Muscle of leg (tissue), 11 donors: ENCODE measurements around the gene C9. TPM values are rescaled to one million over a fixed set of nuclear protein-coding genes. Genes with fewer than 3 reads are reported as not detected.
"Not testable (repeated sequence)": the region's sequence is repeated elsewhere in the genome, so short reads cannot be mapped to it uniquely, and the experiment has no call there.

Experiments used
- DNase-seq: peaks from one replicate; pipeline ENCODE4 v3.0.0; 2013
- H3K27ac ChIP-seq: one replicate; pipeline ENCODE4 v1.5.1; 2013; ENCODE audit warnings: mild to moderate bottlenecking, low read length, control low read depth
- H3K27me3 ChIP-seq: one replicate; pipeline ENCODE4 v1.6.1; 2013; ENCODE audit warnings: low read length; ENCODE audit not compliant: control insufficient read depth, insufficient read depth
- H3K36me3 ChIP-seq: one replicate; pipeline ENCODE4 v1.6.1; 2013; ENCODE audit warnings: low read length; ENCODE audit not compliant: control insufficient read depth, insufficient read depth
- H3K4me1 ChIP-seq: one replicate; pipeline ENCODE4 v1.6.1; 2013; ENCODE audit warnings: low read length; ENCODE audit not compliant: control insufficient read depth, insufficient read depth
- H3K4me3 ChIP-seq: one replicate; pipeline ENCODE4 v1.5.1; 2013; ENCODE audit warnings: low read length, control low read depth
- H3K9me3 ChIP-seq: replicated peaks from 2 replicates; pipeline ENCODE4 v1.6.1; 2013; ENCODE audit warnings: low read depth, low read length; ENCODE audit not compliant: control insufficient read depth
- whole genome bisulfite sequencing: methylation state at CpG from one replicate; pipeline ENCODE4 v1.1.5; 2013; ENCODE audit warnings: missing lambda C conversion rate; ENCODE audit not compliant: insufficient coverage; 5-methylcytosine and 5-hydroxymethylcytosine counted together
- polyA plus RNA-seq, 8 donors: library from polyadenylated mRNA; unstranded; fragments of 120-200 nt; gene quantifications; one replicate each; pipeline versions ENCODE4 v1.2.1 to v1.2.3, GENCODE V29; 2013; ENCODE audit warnings: inconsistent platforms in 1 of 8, low replicate concordance in 1 of 8; ENCODE audit not compliant: insufficient read length in 8 of 8, insufficient read depth in 1 of 8
- total RNA-seq: library from RNA; stranded (reverse); fragments of 120-200 nt; gene quantifications from one replicate; pipeline ENCODE4 v1.2.4, GENCODE V29; 2013

C9 gene
- total and polyA plus RNA-seq, 9 donors: 0.20 to 0.43 (median 0.30) TPM

- Histone ChIP-seq H3K4me1 (no peaks in the 10 kb centered on the region), H3K4me3 (no peak overlapping the region), H3K27ac (no peak overlapping the region), H3K27me3 (no peaks in the 10 kb centered on the region), H3K36me3 (no peaks in the 10 kb centered on the region), H3K9me3 (no peaks in the 10 kb centered on the region)
- WGBS: no CpG with 5 or more reads among the region's 2 CpGs
- no peak for DNase-seq
Measured at GRCh38 chr5:39273314-39273954, 90.9 kb downstream of the C9 start.

DNA sequence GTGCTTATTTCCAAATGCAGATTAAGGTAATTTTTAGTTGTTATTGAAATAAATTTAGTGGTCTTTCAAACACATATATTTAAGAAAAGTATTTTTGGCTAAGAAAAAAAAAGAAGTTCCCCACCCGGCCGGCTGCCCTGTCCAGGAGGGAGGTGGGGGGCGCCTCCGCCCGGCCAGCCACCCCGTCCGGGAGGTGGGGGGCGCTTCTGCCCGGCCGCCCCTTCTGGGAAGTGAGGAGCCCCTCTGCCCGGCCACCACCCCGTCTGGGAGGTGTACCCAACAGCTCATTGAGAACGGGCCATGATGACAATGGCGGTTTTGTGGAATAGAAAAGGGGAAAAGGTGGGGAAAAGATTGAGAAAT is 91.4 kb downstream of the C9 start:
- not testable (repeated sequence) for H3K27ac ChIP-seq, H3K36me3 ChIP-seq, H3K4me3 ChIP-seq, H3K9me3 ChIP-seq, DNase-seq, H3K27me3 ChIP-seq, H3K4me1 ChIP-seq
- 90% methylated on average over 4 of the region's 14 CpGs for WGBS

GRCh38 chr5:39270225-39270848 is 94.0 kb downstream of the C9 start:
- H3K27ac ChIP-seq: no peak overlapping the region
- no peaks in the 10 kb centered on the region for H3K9me3 ChIP-seq
- no peaks in the 10 kb centered on the region for H3K4me1 ChIP-seq
- DNase-seq: peak; percentile 48
- WGBS: 50% methylated on average over 1 of the region's 2 CpGs
- no peaks in the 10 kb centered on the region for H3K27me3 ChIP-seq
- H3K4me3 ChIP-seq: no peak overlapping the region
- no peaks in the 10 kb centered on the region for H3K36me3 ChIP-seq

DNA sequence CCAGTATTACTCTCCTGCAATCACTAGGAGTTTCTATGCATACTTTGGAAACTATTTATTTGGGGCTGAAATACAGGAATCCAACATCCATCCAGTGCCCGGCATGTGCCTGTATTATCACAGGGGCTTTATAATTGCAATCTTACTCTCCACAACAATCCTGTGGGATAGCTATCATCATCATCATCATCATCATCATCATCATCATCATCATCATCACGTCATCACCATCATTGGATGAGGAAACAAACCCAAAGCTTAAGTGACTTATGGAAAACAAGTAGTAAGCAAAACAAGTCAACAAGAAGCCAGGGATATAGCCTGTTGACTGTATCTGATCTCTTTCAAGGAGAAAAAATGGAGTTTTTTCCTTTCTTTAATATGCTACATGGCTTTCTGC is 97.1 kb downstream of the C9 start:
- Histone ChIP-seq H3K9me3 (no peaks in the 10 kb centered on the region), H3K4me1 (no peaks in the 10 kb centered on the region), H3K4me3 (no peak overlapping the region), H3K27me3 (no peaks in the 10 kb centered on the region), H3K27ac (no peak overlapping the region), H3K36me3 (no peaks in the 10 kb centered on the region)
- DNase-seq: no peak
- WGBS: no CpG with 5 or more reads among the region's 2 CpGs

DNA sequence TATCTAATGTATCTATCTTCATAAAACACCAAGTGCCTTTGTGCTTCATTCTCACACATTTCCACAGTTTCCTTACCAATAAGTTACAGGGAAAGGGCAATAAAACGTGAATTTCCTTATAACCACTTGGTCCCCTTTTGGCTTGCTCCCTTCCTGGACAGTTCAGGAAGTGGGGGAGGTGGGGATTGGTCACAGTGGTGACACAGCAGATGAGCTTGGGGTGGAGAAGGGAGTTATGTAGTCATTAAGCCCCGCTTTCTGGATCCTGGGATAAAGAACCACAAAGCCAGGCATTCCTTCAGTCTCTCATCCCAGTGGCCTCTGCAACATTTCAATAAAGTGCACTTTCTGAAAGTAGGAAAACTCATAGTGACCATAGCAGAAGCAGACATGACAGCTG is 97.9 kb downstream of the C9 start:
- H3K36me3 ChIP-seq: no peaks in the 10 kb centered on the region
- H3K9me3 ChIP-seq: no peaks in the 10 kb centered on the region
- H3K27me3 ChIP-seq: no peaks in the 10 kb centered on the region
- H3K4me1 ChIP-seq: no peaks in the 10 kb centered on the region
- no peak overlapping the region for H3K27ac ChIP-seq
- no peak overlapping the region for H3K4me3 ChIP-seq
- WGBS: no CpG with 5 or more reads among the region's 2 CpGs
- DNase-seq: no peak

DNA sequence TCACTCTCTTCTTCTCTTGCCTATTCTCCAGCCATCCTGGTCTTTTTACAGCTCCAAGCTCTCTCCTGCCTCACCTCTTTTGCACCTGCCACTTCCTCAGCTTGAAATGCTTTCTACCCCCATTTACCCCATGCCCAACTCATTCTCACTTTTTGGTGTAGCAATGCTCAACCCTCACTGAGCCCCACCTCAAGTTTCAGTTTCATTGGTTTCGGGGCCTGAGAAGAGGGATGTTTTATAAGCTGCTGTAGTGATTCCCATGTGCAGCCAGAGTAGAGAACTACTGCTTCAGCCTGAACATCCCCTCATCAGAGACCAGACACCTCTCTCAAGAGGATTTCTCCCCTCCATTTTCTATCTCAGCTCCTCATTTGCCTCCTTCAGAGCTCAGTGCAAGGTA is 99.8 kb downstream of the C9 start:
- Histone ChIP-seq H3K27me3 (no peaks in the 10 kb centered on the region), H3K9me3 (no peaks in the 10 kb centered on the region), H3K36me3 (no peaks in the 10 kb centered on the region), H3K4me3 (no peak overlapping the region), H3K27ac (no peak overlapping the region), H3K4me1 (no peaks in the 10 kb centered on the region)
- DNase-seq: no peak
- WGBS: no CpG with 5 or more reads among the region's 1 CpG

GRCh38 chr5:39262981-39263380 is 101.3 kb downstream of the C9 start:
- no peaks in the 10 kb centered on the region for H3K27me3 ChIP-seq
- H3K4me3 ChIP-seq: no peak overlapping the region
- no peaks in the 10 kb centered on the region for H3K36me3 ChIP-seq
- no peaks in the 10 kb centered on the region for H3K4me1 ChIP-seq
- DNase-seq: no peak
- no peak overlapping the region for H3K27ac ChIP-seq
- no peaks in the 10 kb centered on the region for H3K9me3 ChIP-seq
- WGBS: 100% methylated on average over 2 of the region's 2 CpGs

GRCh38 chr5:39260095-39260494 is 104.2 kb downstream of the C9 start:
- DNase-seq: no peak
- H3K4me3 ChIP-seq: no peak overlapping the region
- no peaks in the 10 kb centered on the region for H3K4me1 ChIP-seq
- H3K36me3 ChIP-seq: no peaks in the 10 kb centered on the region
- H3K27ac ChIP-seq: no peak overlapping the region
- H3K27me3 ChIP-seq: no peaks in the 10 kb centered on the region
- H3K9me3 ChIP-seq: no peaks in the 10 kb centered on the region

GRCh38 chr5:39257554-39257953 is 106.7 kb downstream of the C9 start:
- Histone ChIP-seq H3K4me1 (no peaks in the 10 kb centered on the region), H3K4me3 (no peak overlapping the region), H3K27me3 (no peaks in the 10 kb centered on the region), H3K9me3 (no peaks in the 10 kb centered on the region), H3K36me3 (no peaks in the 10 kb centered on the region), H3K27ac (no peak overlapping the region)
- DNase-seq: no peak
- WGBS: 83% methylated on average over 1 of the region's 3 CpGs

DNA sequence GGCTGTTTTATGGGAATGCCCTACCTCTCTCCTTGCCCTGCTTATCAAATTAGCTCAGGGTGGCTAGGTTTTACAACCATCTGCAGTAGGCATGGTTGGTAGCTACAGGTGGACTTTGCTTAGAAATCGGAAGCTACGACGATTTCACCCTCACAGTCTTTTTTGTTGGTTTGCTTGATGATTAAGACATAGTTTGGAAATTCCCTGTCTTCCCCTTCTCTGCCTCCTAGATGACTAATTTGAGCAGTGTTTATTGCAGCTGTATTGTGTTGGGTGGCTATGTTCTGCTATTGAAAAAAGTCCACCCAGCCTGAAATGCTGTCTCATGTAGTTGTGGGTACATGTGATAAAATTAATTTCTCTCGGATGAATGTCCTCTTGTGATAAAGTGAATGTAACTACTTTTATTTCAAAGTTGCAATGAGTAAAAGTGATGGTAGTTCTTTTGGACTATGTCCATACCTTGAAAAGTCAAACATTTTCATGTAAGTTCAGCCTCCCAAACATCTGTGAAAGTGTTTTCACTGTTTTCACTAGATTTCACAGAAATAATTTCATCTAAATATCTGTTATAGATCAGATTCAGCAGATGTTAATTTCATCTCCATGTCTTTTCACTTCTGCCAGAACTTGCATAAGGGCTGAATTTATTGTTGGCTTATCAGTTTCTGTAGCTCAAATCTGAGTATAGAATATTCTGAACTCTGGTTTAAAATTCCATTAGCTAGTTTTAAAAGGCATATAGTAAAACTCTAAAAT is 107.6 kb downstream of the C9 start:
- WGBS: no CpG with 5 or more reads among the region's 4 CpGs
- Histone ChIP-seq H3K9me3 (no peaks in the 10 kb centered on the region), H3K27ac (no peak overlapping the region), H3K36me3 (no peaks in the 10 kb centered on the region), H3K4me1 (no peaks in the 10 kb centered on the region), H3K27me3 (no peaks in the 10 kb centered on the region), H3K4me3 (no peak overlapping the region)
- DNase-seq: peak; percentile 75
